ENCODE data around the gene NXT1.

DNA sequence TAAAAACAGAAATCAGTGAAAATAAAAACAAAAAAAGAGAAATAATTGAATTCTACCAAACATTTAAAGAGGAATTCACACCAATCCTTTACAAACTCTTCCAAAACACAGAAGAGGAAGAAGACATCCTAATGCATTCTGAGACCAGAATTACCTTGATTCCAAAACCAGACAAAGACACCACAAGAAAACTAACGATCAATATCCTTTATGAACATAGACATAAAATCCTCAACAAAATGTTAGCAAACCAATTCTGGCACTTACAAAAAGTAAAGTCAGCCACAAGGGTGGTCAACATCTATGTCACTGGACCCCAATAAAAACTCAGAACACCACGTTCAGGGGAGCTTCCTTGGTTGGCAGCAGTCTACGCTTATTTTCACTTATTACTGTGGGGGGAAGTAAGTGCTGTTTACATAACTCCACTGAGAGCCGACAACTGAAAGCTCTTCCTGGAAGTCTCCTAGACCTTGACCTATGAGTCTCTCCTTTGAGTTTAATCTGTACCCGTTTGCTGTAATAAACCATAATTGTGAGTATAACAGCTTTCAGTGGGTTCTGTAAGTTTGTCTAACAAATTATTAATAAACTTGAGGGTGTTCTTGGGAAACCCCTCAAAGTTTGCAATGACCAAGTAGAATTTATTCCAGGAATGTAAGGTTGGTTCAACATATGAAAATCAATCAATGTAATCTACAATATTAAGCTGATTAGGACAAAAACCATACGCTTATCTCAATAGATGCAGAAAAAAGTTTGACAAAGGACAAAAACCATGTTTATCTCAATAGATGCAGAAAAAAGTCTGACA is 35.9 kb downstream of the NXT1 start:
- no peak for TF ChIP-seq POLR2AphosphoS5 (IDR thresholded peaks at IDR 0.05)
- TF ChIP-seq, protein P1, sequence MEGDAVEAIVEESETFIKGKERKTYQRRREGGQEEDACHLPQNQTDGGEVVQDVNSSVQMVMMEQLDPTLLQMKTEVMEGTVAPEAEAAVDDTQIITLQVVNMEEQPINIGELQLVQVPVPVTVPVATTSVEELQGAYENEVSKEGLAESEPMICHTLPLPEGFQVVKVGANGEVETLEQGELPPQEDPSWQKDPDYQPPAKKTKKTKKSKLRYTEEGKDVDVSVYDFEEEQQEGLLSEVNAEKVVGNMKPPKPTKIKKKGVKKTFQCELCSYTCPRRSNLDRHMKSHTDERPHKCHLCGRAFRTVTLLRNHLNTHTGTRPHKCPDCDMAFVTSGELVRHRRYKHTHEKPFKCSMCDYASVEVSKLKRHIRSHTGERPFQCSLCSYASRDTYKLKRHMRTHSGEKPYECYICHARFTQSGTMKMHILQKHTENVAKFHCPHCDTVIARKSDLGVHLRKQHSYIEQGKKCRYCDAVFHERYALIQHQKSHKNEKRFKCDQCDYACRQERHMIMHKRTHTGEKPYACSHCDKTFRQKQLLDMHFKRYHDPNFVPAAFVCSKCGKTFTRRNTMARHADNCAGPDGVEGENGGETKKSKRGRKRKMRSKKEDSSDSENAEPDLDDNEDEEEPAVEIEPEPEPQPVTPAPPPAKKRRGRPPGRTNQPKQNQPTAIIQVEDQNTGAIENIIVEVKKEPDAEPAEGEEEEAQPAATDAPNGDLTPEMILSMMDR (IDR thresholded peaks at IDR 0.05; ENCODE audit: poor library complexity, severe bottlenecking): no peak
